Measurements from ENCODE around the gene AGBL5.

AGBL5 gene

DNA sequence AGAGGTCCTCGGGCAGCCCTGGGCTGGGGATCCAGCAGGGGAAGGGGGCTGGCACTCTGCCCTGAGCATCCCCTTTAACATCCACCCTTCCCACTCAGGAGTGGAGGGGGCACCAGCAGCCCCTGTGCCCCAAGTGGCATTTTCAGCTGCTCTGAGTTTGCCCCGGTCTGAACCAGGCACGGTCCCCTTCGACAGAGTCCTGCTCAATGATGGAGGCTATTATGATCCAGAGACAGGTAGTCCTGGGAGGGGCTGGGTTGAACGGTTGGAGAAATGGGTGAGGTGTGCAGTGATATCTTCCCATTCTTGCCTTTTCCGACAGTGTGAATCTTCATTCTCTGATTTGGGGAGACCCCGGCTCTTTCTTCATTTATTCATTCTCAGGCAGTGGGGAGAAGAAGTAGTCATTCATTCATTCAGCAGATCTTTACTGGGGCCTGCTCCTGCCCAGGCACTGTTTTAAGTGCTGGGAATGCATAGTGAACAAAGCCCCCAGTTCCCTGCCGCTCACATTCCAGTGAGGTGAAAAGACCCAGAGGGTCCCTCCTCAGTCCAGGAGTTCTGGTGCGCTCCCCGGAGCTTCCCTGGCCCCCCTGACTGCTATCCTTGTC, 33.7 kb downstream of the AGBL5 start:
- Histone ChIP-seq H3K36me3 (peaks cover 22% of the 10 kb centered on the region), H3K4me1 (peaks cover 19% of the 10 kb centered on the region), H3K9me3 (no peaks in the 10 kb centered on the region), H3K4me3 (ENCODE audit: low read depth, low read length) (peak overlapping the region; percentile 61), H3K27me3 (no peaks in the 10 kb centered on the region)
- TF ChIP-seq, protein P1, sequence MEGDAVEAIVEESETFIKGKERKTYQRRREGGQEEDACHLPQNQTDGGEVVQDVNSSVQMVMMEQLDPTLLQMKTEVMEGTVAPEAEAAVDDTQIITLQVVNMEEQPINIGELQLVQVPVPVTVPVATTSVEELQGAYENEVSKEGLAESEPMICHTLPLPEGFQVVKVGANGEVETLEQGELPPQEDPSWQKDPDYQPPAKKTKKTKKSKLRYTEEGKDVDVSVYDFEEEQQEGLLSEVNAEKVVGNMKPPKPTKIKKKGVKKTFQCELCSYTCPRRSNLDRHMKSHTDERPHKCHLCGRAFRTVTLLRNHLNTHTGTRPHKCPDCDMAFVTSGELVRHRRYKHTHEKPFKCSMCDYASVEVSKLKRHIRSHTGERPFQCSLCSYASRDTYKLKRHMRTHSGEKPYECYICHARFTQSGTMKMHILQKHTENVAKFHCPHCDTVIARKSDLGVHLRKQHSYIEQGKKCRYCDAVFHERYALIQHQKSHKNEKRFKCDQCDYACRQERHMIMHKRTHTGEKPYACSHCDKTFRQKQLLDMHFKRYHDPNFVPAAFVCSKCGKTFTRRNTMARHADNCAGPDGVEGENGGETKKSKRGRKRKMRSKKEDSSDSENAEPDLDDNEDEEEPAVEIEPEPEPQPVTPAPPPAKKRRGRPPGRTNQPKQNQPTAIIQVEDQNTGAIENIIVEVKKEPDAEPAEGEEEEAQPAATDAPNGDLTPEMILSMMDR (IDR thresholded peaks at IDR 0.05; ENCODE audit: low read depth, low read length) = no peak
- DNase-seq = no peak

DNA sequence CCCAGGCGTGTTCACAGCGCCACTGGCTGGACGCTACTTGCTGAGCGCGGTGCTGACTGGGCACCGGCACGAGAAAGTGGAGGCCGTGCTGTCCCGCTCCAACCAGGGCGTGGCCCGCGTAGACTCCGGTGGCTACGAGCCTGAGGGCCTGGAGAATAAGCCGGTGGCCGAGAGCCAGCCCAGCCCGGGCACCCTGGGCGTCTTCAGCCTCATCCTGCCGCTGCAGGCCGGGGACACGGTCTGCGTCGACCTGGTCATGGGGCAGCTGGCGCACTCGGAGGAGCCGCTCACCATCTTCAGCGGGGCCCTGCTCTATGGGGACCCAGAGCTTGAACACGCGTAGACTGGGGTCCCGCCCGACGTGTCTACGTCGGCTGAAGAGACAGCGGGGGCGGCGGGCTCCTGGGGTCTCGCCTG, 34.2 kb downstream of the AGBL5 start:
- H3K36me3 ChIP-seq = peaks cover 20% of the 10 kb centered on the region
- peak overlapping the region; percentile 61 for H3K4me3 ChIP-seq (ENCODE audit: low read depth, low read length)
- H3K9me3 ChIP-seq = no peaks in the 10 kb centered on the region
- DNase-seq = peak; percentile 67
- H3K27me3 ChIP-seq = no peaks in the 10 kb centered on the region
- peaks cover 15% of the 10 kb centered on the region for H3K4me1 ChIP-seq
- TF ChIP-seq, protein P1 (IDR thresholded peaks at IDR 0.05; ENCODE audit: low read depth, low read length) = peak; percentile 53

DNA sequence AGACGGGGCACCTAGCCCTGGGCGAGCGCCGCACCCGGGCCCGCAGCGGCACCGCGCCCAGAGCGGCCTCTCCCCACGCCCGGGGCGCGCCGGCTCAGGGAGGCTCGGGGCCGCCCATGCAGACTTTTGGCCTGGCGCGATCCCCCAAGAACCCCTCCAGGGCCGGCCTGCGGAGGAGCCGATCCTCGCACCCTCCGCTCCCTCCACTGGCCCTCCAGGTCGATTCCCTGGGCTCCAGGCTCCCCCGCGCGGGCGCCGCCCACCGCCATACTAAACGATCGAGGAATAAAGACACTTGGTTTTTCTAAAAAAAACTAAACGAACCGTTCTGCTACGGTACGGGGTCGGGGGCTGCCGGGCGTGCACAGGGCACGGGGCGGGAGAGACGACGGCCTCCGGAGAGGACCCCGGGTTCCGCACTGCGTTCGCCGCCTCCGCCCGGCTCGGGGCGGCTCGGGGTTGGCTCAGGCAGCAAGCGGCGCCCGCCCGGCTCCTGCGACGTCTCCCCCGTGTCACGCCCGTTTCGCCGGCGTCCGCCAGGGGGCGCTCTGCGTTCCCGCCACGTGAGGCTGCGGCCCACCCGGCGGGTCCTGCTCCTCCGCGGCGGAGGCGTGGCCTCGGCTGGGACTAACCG, 34.7 kb downstream of the AGBL5 start:
- Histone ChIP-seq H3K9me3 (no peaks in the 10 kb centered on the region), H3K27me3 (no peaks in the 10 kb centered on the region), H3K36me3 (peaks cover 18% of the 10 kb centered on the region), H3K4me1 (peaks cover 12% of the 10 kb centered on the region), H3K4me3 (ENCODE audit: low read depth, low read length) (peak overlapping the region; percentile 61)
- DNase-seq = peak; percentile 97
- TF ChIP-seq, protein P1 (IDR thresholded peaks at IDR 0.05; ENCODE audit: low read depth, low read length) = peak; percentile 61

DNA sequence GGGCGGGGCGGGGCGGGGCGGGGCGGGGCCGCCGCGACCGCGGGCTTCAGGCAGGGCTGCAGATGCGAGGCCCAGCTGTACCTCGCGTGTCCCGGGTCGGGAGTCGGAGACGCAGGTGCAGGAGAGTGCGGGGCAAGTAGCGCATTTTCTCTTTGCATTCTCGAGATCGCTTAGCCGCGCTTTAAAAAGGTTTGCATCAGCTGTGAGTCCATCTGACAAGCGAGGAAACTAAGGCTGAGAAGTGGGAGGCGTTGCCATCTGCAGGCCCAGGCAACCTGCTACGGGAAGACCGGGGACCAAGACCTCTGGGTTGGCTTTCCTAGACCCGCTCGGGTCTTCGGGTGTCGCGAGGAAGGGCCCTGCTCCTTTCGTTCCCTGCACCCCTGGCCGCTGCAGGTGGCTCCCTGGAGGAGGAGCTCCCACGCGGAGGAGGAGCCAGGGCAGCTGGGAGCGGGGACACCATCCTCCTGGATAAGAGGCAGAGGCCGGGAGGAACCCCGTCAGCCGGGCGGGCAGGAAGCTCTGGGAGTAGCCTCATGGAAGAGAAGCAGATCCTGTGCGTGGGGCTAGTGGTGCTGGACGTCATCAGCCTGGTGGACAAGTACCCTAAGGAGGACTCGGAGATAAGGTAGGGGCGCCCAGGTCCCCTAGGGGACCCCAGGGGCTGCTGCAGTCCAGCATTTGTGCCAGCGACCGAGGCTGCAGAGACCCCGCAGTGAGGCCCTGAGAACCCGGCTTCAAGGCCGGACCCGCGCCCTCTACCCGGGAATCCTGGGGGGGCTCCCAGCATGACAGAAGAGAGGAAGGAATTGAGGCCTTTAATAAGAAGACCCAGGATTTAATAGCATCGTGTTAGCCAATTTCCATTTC, 35.5 kb downstream of the AGBL5 start, which contains the start of gene KHK:
KHK (plus strand) TSS at position 49 of the 870 bp plus-strand sequence; CDS start at position 537, 488 bp downstream.
- Histone ChIP-seq H3K4me1 (peaks cover 6% of the 10 kb centered on the region; the same call in 1 of the 2 replicates), H3K36me3 (peaks cover 14% of the 10 kb centered on the region), H3K9me3 (no peaks in the 10 kb centered on the region), H3K4me3 (ENCODE audit: low read depth, low read length) (peak within 1 kb of the TSS; percentile 80), H3K27me3 (no peaks in the 10 kb centered on the region)
- DNase-seq = peak; percentile 75
- TF ChIP-seq, protein P1 (IDR thresholded peaks at IDR 0.05; ENCODE audit: low read depth, low read length) = no peak

DNA sequence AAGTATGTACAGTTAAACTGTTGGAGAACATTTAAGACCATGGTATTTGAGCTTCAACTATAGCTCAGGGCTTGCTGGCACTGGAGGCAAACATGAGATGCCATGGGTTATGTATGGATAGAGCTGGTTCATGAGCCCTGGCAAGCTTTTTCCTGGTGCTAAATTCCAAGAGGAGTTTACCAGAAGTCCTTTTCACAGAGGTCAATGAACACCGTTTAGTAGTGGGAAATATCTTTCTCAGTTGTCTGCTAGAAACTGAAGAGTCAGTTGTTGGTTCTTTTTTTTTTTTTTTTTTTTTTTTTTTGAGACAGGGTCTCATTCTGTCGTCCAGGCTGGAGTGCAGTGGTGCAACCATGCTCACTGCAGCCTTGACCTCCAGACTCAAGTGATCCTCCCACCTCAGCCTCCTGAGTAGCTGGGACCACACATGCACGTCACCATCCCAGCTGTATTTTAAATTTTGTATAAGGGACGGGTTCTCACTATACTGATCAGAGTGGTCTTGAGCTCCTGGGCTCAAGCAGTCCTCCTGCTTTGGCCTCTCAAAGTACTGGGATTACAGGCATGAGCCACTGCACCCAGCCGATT, 36.4 kb downstream of the AGBL5 start:
- Histone ChIP-seq H3K27me3 (no peaks in the 10 kb centered on the region), H3K9me3 (no peaks in the 10 kb centered on the region), H3K4me3 (ENCODE audit: low read depth, low read length) (peak overlapping the region; percentile 80; the same call in 1 of the 2 replicates), H3K4me1 (peaks cover 5% of the 10 kb centered on the region; the same call in 1 of the 2 replicates), H3K36me3 (peaks cover 4% of the 10 kb centered on the region; the same call in 1 of the 2 replicates)
- TF ChIP-seq, protein P1 (IDR thresholded peaks at IDR 0.05; ENCODE audit: low read depth, low read length) = no peak
- no peak for DNase-seq

All from BE2C (cell line).